GM12874 (cell line): ENCODE results near the gene MDP1.

Experiments
- TF ChIP-seq, protein P1 (sequence below): IDR thresholded peaks from 2 replicates; pipeline ENCODE4 v1.5.1; 2011; ENCODE audit warnings: low read depth, mild to moderate bottlenecking, control low read depth, low read length, moderate library complexity; ENCODE audit not compliant: insufficient read depth

The MDP1 gene

DNA sequence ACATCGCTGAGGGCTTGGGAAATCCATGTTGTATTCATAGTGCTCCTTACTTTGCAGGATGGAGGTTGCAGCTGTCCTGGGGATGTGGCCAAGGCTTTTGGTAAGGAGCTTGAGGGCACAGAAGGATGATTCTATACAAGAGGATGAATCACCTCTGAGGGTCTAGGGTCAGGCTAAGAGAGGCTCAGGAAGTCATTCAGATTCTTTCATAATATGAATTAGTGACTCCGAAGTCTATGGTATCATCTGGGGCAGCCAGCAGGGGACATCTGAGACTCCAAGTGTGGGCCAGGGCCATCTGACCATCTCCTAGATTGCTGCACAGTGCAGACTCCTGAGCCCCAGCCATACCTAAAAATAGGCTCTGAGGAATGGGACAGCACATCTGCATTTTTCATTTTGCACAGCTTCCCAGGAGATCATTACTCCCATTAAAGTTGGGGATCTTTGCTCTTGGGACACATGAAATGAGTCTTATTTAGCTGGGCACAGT is 21.6 kb upstream of the MDP1 start:
- TF ChIP-seq, protein P1, sequence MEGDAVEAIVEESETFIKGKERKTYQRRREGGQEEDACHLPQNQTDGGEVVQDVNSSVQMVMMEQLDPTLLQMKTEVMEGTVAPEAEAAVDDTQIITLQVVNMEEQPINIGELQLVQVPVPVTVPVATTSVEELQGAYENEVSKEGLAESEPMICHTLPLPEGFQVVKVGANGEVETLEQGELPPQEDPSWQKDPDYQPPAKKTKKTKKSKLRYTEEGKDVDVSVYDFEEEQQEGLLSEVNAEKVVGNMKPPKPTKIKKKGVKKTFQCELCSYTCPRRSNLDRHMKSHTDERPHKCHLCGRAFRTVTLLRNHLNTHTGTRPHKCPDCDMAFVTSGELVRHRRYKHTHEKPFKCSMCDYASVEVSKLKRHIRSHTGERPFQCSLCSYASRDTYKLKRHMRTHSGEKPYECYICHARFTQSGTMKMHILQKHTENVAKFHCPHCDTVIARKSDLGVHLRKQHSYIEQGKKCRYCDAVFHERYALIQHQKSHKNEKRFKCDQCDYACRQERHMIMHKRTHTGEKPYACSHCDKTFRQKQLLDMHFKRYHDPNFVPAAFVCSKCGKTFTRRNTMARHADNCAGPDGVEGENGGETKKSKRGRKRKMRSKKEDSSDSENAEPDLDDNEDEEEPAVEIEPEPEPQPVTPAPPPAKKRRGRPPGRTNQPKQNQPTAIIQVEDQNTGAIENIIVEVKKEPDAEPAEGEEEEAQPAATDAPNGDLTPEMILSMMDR: no peak

DNA sequence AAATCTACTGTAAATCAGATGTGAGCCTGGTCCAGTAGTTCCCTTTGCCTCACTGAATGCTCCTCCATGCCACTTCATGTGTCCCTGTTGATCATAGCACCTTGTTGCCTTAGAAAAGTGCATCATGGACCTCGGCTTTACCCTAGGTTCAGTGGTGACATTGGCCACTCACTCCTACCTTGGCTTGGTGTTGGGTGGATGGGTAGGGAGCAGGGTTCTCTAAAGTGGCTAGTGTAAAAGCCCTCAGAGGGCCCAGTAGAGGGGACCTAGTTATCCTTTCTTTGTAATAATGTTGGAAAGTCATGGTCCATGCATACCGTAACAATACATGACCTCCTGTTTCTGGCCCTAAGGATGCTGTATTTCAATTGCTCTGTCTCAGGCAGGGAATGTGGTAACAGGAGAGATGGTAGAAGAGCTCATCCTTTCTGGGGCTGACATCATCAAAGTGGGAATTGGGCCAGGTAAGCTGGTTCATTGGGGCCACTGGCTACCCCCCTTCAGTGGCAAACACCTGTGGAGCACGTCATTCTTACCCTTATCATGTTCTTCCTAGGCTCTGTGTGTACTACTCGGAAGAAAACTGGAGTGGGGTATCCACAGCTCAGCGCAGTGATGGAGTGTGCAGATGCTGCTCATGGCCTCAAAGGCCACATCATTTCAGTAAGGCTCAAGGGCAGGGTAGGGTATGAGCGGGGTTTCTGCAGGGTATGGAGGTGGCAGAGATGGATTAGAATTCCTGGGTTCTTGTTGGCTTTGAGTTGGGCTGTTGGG is 21.0 kb upstream of the MDP1 start:
- TF ChIP-seq, protein P1: no peak

DNA sequence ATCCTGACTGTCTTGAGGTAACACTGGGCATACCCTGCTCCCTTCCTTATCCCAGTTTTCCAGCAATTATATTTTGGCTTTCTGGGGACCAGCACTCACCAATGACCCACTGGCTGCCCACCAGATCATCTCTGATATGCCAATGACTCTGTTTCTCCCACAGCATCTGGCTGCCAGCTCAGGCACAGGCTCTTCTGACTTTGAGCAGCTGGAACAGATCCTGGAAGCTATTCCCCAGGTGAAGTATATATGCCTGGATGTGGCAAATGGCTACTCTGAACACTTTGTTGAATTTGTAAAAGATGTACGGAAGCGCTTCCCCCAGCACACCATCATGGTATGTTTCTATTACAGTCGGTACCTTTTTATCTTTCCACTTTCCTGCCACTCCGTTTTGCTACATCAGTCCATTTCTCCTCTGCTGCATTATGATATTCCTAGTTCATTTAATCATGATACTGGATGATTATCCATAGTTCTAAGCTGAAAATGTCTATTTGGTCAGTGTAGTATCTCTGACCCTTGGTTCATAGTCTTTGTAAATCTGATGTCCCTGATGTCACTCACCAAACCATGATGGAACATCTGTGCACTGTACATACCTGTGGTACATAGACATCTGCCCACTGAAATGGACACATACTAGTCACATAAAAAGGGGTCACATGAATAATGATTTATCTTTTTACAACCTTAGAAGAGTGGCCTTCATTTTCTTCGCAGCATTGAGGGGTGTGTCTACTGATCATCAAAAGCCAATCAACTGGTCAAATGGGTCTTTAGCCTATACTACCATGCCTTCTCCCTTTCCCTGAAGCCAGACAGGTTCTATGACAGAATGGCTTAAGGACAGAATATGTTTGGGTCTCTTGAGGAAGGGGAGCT is 20.2 kb upstream of the MDP1 start:
- TF ChIP-seq, protein P1: no peak

DNA sequence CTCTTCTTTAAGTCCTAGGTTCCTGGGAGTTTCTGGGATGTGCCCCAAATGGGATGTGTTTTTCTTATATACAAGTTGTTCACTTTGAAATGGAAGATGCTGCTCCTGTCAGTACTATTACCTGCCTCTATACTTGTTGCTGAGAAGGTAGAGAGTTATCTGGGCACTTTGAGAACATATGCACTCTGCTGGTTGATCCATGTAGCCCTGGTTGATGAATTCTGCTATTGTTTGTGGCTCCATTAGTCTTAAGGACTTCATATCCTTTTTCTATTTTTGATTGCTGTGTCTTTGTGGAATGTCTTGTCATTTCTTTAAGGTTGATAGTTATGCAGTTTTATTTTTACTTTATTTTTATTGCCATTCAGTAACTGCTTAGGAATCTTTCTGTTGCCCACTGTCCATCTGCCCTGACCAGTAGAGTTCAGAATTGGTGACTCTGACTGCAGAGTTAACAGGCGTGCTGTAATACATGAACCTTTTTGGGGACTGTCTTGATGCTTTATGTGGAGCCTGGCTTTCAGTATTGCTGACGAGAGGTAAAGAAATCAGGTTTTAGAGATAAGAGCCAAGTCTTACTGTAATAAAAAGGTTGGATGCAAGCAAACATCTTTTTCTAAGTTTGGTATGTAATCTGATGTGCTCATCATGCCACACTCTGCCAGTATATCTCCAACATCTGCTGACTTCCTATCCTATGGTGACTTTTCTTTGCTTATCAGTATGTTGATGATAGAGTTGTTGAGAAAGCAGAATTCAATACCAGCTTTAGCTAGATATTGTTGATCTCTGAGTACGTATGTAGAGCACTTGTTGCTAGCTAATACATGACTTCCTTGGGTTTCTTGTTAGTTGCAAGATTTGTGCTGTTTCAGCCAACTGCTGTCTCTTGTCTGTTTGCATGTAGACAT is 18.5 kb upstream of the MDP1 start:
- TF ChIP-seq, protein P1: no peak

GRCh38 chr14:24233538-24233866 is 17.6 kb upstream of the MDP1 start:
- TF ChIP-seq, protein P1: no peak

DNA sequence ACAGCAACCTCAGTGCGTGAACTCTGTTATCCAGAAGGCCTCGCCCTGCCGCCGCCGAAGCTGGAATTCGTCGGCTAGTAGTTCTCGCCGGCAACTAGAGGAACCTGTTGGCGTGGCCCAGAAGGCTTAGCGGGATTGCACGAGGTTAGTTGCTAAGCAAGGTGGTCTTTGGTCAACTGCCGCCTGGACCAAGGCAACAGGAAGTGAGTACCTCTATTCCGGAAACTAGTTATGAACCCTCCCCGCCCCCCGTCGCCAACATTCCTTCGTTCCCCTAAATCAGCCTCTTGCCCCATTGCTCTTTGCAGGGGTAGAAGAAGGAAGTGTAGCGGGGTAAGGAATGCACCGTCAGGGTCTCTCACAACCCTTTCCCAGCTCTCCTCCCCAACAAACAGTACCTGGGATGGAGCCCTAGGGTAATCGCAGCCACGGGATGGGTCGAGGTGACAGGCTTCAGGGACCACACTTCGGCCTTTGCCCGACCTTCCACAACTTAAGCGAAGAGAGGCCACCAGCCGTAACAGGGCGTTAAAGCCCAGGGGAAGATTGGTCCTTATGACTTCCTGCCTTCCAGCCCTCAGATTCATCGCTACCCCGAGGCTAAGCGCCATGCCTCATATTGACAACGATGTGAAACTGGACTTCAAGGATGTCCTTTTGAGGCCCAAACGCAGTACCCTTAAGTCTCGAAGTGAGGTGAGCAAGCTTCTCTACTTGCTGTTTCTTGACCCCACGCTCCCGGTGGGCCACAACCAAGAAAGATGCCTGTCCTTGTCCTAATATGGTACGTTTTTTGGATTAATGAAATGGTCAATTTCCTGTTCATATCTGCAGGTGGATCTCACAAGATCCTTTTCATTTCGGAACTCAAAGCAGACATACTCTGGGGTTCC is 17.0 kb upstream of the MDP1 start, which contains the start of gene GMPR2:
Gene GMPR2 (plus strand): TSS at position 285 of the 893 bp plus-strand sequence. CDS start 325 bp downstream, at position 610.
- TF ChIP-seq, protein P1: no peak
